ENCODE data around the gene TTC1.

TTC1 gene

DNA sequence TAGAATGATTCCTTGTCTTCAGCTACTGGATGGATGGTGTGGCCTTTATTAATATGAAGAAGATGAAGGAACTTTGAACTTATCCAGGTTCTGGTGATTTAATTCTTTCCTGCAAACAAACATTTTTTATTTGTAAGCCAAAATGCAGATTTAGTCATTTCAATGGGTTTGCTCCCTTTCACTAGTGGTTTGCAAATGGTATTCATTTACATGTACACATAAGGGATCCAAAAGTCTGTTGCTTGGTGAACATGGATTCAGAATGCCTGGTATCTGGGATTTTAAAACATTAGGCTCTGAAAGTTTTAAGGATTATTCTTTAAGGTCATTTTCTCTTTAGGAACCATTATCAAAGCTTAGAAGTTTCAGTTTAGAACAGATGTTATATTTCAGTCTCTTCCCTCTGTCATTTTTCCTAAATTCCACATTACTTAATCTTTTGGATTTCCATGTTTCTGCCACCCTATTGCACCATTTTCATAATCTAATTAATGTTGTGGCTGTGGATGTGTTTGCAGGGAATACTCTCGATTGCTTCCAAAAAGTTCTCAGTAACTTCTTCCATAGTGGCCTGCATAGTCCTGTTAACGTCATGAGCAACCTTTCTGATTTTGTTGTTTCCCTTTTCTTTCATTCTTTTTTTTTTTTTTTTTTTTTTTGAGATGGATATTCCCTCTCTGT is 10.1 kb downstream of the TTC1 start:
- no peak overlapping the region for H3K4me3 ChIP-seq (ENCODE audit: low read depth, low read length)
- in situ Hi-C loops (cut with HindIII; ENCODE audit: low sequenced_read_pairs): no loop called here
- no peak for DNase-seq (ENCODE audit: low read depth, low spot score)

DNA sequence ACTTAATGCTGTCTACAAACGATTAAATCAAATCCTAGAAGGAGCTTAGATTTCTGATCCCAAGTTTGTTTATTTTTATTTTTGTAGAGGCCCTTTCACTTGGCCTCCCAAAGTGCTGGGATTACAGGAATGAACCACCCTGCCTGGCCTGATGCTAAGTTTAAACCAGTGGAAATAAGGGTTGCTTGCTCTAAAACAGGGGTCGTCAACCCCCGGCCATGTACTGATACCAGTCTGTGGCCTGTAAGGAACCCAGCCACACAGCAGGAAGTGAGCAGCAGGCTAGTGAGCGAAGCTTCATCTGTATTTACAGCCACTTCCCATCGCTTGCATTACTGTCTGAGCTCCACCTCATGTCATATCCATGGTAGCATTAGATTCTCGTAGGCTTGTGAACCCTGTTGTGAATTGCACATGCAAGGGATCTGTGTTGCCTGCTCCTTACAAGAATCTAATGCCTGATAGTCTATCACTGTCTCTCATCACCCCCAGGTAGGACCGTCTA is 11.4 kb downstream of the TTC1 start:
- in situ Hi-C loops (cut with HindIII; ENCODE audit: low sequenced_read_pairs): no loop called here
- no peak for DNase-seq (ENCODE audit: low read depth, low spot score)

More for the DNA sequence above, 10.1 kb downstream of the TTC1 start:
- TF ChIP-seq, protein P1, sequence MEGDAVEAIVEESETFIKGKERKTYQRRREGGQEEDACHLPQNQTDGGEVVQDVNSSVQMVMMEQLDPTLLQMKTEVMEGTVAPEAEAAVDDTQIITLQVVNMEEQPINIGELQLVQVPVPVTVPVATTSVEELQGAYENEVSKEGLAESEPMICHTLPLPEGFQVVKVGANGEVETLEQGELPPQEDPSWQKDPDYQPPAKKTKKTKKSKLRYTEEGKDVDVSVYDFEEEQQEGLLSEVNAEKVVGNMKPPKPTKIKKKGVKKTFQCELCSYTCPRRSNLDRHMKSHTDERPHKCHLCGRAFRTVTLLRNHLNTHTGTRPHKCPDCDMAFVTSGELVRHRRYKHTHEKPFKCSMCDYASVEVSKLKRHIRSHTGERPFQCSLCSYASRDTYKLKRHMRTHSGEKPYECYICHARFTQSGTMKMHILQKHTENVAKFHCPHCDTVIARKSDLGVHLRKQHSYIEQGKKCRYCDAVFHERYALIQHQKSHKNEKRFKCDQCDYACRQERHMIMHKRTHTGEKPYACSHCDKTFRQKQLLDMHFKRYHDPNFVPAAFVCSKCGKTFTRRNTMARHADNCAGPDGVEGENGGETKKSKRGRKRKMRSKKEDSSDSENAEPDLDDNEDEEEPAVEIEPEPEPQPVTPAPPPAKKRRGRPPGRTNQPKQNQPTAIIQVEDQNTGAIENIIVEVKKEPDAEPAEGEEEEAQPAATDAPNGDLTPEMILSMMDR (IDR thresholded peaks at IDR 0.05; ENCODE audit: low read depth, low read length): no peak

GRCh38 chr5:160020964-160021363 is 12.0 kb downstream of the TTC1 start:
- in situ Hi-C loops (cut with HindIII; ENCODE audit: low sequenced_read_pairs): no loop called here
- H3K4me3 ChIP-seq (ENCODE audit: low read depth, low read length): no peak overlapping the region
- peak; percentile 25 for DNase-seq (ENCODE audit: low read depth, low spot score)
- TF ChIP-seq, protein P1 (IDR thresholded peaks at IDR 0.05; ENCODE audit: low read depth, low read length): no peak

More for the DNA sequence above, 11.4 kb downstream of the TTC1 start:
- TF ChIP-seq, protein P1 (IDR thresholded peaks at IDR 0.05; ENCODE audit: low read depth, low read length): no peak
- no peak overlapping the region for H3K4me3 ChIP-seq (ENCODE audit: low read depth, low read length)

DNA sequence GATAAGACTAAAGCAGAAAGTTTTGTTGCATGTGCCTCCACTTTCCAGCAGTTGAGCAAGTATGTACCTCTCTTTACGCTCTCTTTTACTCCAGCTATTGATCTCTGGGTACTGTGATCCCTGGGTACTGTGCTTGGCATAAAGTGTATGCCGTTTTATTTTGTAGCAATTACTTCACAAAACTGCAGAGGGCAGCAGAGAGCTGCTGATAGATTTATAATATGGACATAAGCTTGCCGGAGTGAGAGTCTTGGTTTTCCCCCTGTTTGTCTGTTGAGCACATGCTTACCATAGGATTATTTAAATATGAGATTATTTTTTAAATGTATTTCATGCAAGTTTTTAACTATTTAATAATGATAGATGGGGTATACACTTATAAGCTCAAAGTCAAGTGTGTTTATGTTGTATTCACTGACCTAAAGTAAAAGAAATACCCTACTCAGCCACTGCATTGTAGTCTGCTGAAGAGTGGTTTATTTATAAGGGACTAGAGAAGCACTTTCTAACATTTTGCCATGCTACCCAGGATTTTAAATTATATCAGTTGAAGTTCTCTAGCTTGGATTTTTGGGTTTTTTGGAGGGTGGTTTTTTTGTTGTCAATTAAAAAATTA is 13.0 kb downstream of the TTC1 start:
- DNase-seq (ENCODE audit: low read depth, low spot score): peak; percentile 77
- in situ Hi-C loops (cut with HindIII; ENCODE audit: low sequenced_read_pairs): no loop called here

GRCh38 chr5:160023007-160023907 is 14.3 kb downstream of the TTC1 start:
- no peak for DNase-seq (ENCODE audit: low read depth, low spot score)
- in situ Hi-C loops (cut with HindIII; ENCODE audit: low sequenced_read_pairs): no loop called here
- no peak overlapping the region for H3K4me3 ChIP-seq (ENCODE audit: low read depth, low read length)
- TF ChIP-seq, protein P1 (IDR thresholded peaks at IDR 0.05; ENCODE audit: low read depth, low read length): no peak

More for the DNA sequence above, 13.0 kb downstream of the TTC1 start:
- TF ChIP-seq, protein P1 (IDR thresholded peaks at IDR 0.05; ENCODE audit: low read depth, low read length): peak; percentile 73
- H3K4me3 ChIP-seq (ENCODE audit: low read depth, low read length): no peak overlapping the region

DNA sequence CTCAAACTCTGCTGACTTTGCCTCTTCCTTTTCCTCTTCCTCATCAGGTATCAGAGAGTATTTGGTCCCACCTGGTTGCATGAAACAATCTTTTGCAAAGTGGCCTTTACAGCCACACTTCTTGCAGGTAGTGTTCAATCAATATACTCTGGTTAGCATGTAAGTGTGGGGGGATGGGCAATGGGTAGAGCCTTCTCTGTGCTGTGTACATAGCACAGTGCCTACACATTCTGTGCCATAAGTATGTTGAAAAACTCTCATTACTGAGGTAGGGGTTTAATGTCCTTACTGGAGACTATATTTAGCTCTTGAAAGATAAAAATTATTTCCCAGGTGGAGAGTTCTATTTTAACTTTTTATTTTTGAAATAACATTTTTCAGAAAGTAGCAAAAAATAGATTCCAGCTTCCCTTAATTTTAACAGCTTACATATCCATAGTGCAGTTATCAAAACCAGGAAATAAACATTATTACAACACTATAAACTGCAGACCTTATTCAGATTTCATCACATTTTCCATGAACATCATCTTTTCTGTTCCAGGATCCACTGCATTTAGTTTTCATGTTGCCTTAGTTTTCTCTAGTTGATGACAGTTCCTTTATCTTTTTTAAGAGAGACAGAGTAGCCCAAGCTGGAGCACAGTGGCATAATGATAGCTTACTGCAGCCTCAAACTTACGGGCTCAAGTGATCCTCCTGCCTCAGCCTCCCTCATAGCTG is 15.1 kb downstream of the TTC1 start:
- TF ChIP-seq, protein P1 (IDR thresholded peaks at IDR 0.05; ENCODE audit: low read depth, low read length): no peak
- H3K4me3 ChIP-seq (ENCODE audit: low read depth, low read length): no peak overlapping the region
- in situ Hi-C loops (cut with HindIII; ENCODE audit: low sequenced_read_pairs): no loop called here
- DNase-seq (ENCODE audit: low read depth, low spot score): no peak
